A673 (cell line): ENCODE measurements around the gene PPP6R1.

Experiments
- CTCF ChIP-seq: fragments of 300-800, 200-600 bp; sonication (generic); conservative IDR thresholded peaks from 2 replicates; pipeline ENCODE4 v1.5.1; 2017; ENCODE audit warnings: low read depth, mild to moderate bottlenecking, antibody characterized with exemption, low read length, moderate library complexity, mixed read lengths
- EZH2 ChIP-seq: fragments of 200-600 bp; sonication (generic); IDR thresholded peaks from 2 replicates; pipeline ENCODE4 v1.6.1; 2017; ENCODE audit warnings: borderline replicate concordance, low read depth, mild to moderate bottlenecking, mixed read lengths, antibody characterized with exemption, low read length; ENCODE audit not compliant: poor library complexity, severe bottlenecking

DNA sequence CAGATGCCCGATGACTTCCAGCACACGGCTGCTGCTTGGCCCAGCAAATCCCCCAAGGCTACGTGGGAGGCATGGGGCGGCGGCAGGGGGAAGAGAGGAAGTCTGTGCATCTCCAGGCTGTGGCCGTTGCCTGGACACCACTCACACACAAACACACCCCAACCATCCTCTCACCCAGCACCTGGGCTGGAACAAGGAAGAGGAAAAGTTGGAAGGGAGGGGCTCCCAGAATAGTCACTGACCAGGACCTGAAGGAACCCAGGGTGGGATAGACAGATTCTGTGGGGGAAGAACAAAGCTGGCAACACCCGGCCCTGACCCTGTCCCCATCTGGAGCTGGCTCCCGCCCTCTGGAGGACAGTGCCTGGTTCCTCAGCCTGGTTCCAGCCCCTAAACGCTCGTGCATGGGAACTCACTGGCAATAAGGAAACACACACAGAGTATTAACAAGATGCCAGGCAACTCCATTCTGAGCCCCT is 11.2 kb downstream of the PPP6R1 start:
- TF ChIP-seq CTCF = no peak
- TF ChIP-seq EZH2 = no peak
